ENCODE measurements around the gene ARHGEF12.

The ARHGEF12 gene

DNA sequence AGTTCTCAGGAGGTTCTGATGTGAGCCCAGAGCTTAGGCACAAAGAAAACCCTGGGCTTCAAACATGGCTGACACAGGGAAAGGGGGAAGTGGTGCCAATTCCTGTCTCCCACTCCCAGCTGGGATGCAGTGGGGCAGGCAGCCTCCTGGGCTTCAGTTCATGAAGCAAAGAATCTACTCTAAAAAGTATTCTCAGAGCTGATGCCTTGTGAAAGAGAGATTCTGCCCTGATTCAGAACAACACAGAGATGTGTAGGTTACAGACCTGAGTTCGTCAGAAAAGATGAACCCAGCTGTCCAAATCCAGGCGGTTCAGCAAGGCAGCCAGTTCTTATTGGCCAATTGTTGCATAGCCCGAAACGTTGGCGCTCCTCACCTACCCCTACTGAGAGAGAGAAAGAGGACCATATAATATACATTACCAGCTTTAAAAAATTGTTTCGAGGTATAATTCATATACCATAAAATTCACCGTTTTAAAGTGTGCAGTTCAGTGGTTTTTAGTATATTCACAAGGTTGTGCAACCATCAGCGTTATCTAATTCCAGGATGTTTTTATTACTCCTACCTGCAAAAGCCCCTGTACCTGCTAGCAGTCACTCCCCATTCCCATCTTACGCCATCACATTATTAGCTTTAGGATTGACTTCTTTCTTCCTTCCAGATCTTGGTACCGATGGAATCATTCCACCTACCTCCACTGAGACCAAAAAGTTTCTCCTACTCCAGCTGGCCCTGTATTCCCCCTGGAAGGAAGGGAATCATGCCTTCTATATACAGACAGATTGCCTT, 18.3 kb upstream of the ARHGEF12 start:
- no peak for FAIRE-seq
- no peak for DNase-seq (ENCODE audit: insufficient read length, low spot score)

DNA sequence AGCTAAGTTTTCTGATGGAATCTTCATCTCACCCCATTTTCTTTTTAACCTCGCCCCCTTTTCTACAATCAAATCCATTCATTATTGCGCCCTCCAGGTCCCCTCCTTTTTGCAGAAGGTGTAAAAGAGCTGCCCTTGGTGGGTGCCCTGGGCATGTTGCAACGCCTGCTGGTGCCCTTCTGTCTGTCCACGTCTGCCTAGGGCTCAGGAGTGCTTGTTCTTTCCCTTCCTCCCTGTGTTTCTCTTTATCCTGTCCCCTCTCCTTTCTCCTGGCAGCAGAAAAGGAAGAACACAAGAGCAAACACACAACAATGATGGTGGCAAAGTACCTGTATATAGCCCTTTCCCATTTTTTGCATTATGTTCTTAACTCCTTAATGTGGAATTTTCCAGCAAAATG, 17.3 kb upstream of the ARHGEF12 start:
- DNase-seq (ENCODE audit: insufficient read length, low spot score) (no peak), FAIRE-seq (no peak)

DNA sequence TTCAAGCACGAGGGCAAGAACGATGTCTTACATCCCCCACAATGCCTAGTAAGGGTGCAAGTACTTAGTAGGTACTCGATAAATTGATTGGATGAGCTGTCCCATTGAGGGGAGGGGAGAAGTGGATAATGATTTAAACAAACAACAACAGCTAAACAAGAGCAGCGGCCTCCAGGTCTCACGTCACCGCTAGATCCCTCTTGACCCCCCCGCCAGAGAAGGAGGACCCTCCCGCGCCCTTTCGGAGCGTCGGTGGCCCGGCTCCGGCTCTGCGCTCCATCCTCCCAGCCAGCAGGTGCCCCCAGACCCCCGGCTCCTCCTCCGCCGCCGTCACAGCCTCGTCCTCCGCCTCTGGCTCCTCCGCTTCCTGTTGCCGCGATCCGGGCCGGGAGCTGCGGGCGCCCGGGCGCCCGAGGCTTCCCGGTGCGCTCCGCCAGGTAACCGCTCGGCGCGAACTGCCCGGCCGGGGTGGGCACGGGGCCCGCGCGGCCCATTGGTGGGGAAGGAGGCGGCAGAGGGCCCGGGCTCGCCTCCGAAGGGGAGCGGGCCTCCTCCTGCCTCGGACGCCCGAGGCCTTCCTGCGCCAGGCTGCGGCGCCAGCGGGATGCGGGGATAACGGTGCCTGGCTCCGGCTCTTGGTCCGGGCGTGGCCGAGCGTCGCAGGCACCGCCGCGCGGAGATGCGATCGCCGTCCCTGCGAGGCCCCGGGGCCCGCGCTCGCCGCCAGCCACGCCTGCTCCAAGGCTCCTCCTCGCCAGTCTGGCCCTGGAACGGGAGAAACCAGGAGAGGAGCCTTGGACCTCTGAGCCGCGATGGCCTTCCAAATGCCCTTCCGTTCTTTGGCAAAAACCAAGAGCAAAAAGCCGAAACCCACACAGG, 11.0 kb upstream of the ARHGEF12 start, which contains the start of gene TLCD5:
Gene TLCD5 (plus strand): TSS at position 368 of the 879 bp plus-strand sequence. CDS start 2,143 bp downstream, outside the sequence.
- no peak for FAIRE-seq

DNA sequence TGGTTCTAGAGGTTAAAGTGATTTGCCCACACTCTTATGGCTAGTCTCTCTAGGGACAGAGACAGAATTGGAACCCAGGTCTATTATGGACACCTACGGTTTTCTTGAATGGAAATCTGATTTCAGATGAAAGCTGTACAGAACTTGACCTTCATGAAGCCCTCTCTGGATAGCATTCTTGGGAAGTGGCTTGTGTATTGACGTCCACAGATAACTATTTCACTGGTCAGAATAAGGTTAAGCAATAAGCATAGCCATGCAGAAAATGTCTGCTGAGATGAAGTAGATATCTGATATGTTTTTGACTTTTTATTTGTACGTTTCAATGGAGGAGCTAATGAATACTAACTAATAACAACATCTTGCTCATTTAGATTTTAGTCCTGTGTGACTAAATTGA, 10.0 kb upstream of the ARHGEF12 start:
- no peak for DNase-seq (ENCODE audit: insufficient read length, low spot score)
- FAIRE-seq = no peak

More for the DNA sequence above, 11.0 kb upstream of the ARHGEF12 start, which contains the start of gene TLCD5:
- no peak for DNase-seq (ENCODE audit: insufficient read length, low spot score)

DNA sequence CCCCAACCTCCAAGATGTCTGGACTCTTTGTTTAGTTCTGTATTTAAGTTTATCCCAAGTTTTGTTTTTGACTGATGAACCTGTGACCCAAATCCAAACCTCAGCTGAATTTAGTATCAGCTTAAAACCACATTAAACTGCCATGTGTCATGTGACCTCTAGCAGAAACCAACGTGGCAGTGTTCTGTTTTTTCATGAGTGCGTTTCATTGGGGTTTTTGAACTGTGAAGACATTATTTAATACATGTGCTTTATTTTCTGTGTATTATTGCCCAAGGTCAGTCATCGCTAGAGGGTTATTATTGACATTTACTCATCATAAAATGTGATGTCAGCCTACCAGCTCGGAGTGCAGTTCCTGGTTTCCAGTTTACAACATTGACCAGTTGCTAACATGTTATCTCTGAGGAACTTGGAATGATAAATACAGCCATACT, 9.3 kb upstream of the ARHGEF12 start:
- no peak for DNase-seq (ENCODE audit: insufficient read length, low spot score)
- no peak for FAIRE-seq

DNA sequence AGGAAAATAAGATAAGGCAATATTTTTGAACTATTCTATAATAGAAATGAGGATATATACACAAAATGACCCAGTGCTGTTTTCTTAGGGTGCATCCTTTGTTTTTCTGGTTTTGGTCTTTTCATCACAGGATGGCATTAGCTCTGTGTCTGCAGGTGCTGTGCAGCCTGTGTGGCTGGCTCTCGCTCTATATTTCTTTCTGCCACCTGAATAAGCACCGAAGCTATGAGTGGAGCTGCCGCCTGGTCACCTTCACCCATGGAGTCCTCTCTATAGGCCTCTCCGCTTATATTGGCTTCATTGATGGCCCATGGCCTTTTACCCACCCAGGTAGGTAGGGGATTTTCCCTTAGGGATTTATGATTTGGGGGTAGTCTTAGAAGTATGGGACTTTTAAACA, 8.9 kb upstream of the ARHGEF12 start:
- FAIRE-seq (no peak), DNase-seq (ENCODE audit: insufficient read length, low spot score) (no peak)

DNA sequence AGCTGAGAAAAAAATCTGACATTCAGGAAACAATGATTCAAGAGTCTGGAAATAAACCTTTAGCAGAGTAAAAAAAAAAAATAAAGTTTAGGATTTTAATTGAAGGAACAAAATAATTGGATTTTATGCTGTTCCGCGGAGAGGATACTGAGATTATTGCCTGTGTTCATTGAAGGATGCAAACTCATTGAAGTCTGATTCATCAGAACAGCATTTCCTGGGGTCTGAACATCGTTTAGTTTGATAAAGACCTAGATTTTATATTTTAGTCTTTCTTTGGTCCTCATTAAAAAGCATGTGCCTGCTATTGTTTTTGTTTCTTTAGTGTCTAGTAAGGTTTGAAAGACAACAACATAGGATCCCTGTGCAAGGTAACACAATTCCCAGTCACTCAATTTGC, 6.7 kb upstream of the ARHGEF12 start:
- no peak for FAIRE-seq

DNA sequence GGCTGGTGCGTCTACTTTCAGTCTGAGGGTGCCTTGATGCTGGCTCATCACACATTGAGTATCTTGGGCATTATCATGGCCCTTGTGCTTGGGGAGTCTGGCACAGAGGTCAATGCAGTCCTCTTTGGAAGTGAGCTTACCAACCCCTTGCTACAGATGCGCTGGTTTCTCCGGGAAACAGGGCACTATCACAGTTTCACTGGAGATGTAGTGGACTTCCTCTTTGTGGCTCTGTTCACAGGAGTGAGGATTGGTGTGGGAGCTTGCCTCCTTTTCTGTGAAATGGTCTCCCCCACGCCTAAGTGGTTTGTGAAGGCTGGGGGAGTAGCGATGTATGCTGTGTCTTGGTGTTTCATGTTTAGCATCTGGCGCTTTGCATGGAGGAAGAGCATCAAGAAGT, 6.2 kb upstream of the ARHGEF12 start:
- FAIRE-seq = no peak
- no peak for DNase-seq (ENCODE audit: insufficient read length, low spot score)

More for the DNA sequence above, 6.7 kb upstream of the ARHGEF12 start:
- DNase-seq (ENCODE audit: insufficient read length, low spot score) = no peak

DNA sequence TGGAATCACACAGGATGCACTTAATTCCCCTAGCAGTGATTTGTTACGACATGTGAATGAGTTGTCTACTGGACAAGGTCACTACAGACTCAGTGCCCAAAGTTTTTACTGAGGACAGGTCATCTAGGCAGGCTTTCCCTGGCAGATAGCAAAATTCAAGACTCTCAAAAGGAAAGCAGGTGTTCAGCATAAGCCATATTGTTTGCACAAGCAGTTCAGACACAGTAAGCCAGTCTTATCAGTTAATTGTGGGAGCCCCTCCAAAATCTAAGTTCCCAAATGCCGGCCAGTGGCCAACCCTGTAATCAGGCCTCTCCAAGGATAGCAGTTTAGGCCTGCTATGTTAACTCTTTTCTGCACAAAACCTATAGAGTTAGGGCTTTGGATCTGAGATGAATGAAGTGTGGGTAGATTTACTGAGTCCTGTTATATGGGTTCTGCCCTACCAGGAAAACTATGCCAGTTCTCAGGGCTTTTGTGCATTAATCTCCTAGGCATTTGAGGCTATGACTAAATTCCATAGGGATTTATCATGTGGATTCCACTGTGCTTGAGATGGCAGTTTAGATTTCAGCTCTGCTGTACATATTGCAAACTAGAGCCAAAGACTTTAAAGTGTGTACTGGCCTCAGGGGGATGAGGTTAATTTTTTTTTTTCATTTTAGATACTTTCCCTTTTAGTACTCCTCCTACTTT, 4.8 kb upstream of the ARHGEF12 start:
- FAIRE-seq = no peak
- DNase-seq (ENCODE audit: insufficient read length, low spot score) = no peak

DNA sequence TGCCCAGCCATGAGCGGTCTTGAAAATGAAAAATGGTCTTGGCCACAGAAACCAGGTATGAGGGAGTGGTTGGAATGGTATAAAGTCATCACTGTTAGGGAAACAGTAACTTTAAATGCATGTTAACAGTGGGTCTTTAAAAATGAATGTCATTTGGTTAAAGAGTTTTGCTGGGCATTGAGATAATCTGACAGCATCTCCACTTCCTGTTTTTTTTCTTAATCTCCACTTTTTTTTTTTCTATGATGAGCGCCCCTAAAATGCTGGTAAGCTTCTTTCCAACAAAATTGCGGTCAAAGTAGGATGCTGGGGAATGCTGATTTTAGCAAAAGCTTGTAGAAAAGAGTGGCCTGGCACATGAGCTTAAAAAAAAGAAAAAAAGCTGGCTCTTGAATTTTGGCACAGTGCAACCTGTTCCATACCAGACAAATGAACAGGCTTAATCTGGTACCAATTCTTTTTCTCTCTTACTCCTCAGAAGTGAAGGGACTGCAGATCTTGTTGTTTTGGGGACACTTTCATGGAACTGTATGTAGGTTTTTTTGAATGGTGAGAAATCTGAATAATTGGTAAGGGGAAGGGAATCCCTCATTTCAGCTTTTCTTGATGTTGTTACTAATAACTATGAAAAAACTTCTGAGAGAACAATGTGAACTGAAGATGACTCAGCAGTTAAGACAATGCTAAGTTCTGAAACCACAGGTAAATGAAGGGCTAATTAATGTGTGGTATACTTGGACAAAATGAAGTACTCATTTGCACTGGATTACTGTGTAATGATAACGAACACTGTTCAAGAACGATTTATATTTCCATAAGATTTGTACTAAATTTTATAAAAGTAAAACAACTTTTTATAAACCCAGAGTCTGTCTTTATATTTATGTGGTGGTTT, 3.1 kb upstream of the ARHGEF12 start:
- DNase-seq (ENCODE audit: insufficient read length, low spot score) (no peak), FAIRE-seq (no peak)

DNA sequence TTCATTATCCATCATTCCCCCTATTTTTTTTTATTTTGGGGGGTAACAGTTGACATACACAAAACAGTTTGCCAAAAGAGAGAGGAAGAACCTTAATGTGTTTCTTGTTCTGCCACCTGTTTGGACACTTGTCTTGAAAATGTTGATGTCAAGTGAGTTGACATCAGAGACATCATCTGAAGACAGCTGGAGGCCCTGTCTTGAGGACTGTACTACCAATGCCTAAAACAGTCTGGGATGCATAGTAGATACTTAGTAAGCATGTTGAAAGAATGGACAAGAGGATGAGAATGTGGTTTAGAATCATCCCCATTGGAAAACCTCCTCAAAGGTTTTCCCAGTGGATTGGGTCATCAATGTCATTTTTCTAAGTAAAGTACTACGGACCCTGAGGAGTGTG, 2.4 kb upstream of the ARHGEF12 start:
- no peak for DNase-seq (ENCODE audit: insufficient read length, low spot score)
- FAIRE-seq = no peak

DNA sequence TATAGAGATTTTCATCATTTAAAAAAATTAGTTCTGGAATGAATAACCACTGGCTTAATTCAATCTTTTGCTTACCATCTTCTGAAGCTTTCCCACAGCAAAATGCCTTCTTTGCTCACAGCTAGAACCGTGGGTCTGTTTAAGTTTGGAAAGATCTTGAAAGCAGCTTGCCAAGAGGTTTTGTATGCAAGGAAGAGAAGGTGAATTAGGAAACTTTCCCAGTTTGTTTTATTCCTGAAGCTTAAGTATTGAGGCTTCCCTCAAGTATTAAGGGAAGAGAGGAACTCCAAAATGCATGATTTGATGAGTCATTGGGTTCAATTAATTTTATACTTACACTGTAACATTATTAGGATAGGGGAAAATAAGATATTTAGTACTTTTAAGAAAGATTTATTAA, 1.9 kb upstream of the ARHGEF12 start:
- DNase-seq (ENCODE audit: insufficient read length, low spot score) (no peak), FAIRE-seq (no peak)

DNA sequence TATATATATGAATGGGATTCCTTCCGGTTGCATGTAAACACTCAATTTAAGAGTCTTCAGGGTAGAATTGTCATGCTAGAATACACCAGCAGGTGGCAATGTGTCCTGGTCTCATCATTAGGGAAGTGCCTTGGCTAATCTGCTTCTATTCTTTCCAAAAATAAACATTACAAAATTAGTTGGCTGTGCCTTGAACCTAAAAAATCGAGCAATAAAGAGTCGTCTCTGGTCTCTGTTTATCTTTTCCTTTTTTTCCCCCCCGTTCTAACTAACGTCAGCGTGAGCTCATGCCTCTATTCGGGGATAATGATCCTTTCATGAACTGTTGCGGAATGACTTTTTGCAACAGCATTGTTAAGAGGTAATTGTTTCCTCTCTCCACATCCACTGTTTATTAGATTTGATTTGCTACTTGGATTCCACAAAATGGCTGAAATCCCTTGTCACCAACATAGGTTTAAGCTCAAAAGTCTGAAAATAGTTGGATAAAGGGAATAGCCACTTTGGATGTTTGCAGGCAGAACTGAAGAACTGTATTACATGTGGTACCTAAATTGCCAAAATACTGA, 1.2 kb upstream of the ARHGEF12 start:
- DNase-seq (ENCODE audit: insufficient read length, low spot score) = peak; percentile 34
- FAIRE-seq = peak; percentile 76

DNA sequence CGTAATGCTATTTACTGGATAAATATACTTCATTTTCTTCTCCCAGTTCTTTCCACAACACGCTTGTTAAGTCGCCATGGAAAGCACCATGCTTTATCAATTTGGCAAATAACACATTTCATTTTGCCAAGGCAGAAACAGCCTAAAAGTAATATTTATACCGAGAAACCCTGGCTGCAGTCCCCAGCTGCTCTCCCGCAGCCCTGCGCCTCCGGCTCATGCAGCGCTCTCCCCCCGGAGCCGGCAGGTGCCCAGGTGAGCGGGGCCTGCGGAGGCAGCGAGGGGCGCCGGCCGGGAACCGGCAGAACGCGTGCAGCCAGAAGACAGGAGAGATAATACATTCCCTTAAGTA, 681 bp upstream of the ARHGEF12 start:
- FAIRE-seq (no peak), DNase-seq (ENCODE audit: insufficient read length, low spot score) (peak; percentile 34)

DNA sequence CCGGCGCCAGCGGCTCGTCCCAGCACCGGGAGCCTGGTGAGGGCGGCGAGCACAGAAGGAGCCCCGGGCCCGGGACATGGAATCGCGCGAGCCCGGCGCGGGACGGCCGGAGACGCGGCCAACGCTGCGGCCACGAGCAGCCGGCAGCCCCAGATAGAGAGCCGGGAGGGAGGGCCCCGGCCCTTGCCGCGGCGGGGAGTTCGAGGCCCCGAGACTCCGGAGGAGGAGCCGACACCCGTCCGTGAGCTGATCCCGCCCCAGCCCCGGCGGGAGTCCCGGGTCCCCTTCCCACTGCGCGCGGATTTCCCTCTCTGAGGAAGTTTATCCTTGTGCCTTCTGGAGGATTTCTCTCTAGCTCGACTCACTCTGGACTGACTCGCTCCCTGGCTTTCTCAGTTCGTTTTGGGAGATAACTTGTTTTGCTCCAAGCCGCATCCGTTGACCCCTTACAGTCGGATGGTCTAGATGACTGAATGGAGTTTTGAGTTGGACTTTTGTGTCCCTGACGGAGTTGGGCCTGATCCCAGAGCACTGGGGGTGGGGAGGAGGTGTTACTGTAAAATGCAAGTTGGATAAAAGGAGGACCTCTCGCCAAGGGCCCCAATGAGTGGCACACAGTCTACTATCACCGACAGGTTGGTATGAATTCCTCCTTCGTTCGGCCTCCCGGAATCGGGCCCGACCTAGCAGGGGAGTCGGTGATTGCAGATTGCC, 585 bp downstream of the ARHGEF12 start:
- no peak for DNase-seq (ENCODE audit: insufficient read length, low spot score)
- peak; percentile 78 for FAIRE-seq

DNA sequence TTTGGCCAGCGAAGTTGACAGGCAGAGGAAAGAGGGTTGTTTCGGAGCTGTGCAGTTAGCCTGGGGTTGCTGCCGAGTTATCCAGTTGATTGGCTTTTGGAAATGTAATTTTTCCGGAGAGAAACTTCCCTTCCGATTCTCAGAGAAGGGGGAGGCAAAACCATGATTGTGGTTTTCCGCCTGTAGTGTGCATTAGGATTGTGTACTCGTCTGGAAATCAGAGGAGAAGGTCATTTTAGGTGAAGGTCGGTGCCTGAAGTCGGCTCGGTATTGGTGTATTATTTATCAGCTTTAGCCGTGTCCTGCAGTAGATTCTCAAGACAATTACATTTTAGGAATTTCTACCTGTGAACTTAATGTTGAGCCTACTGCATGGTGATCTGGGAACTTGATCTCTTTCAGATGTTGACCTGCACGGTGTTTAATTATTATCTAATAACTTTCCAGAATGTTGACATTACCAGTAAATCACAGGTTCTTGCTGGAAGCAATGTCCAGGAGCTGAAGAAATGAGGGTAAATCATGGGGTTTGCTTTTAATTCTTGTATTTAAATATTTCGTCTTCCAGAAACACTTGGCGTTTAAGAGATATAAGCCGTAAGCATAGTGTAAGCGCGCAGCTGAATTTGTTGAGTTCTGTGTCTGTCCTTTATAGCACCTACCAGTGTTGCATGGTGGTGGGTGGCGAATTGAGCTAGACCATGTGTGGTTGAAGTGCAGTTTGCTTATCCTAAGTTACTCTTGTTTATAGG, 1.3 kb downstream of the ARHGEF12 start:
- FAIRE-seq (peak; percentile 39), DNase-seq (ENCODE audit: insufficient read length, low spot score) (no peak)

DNA sequence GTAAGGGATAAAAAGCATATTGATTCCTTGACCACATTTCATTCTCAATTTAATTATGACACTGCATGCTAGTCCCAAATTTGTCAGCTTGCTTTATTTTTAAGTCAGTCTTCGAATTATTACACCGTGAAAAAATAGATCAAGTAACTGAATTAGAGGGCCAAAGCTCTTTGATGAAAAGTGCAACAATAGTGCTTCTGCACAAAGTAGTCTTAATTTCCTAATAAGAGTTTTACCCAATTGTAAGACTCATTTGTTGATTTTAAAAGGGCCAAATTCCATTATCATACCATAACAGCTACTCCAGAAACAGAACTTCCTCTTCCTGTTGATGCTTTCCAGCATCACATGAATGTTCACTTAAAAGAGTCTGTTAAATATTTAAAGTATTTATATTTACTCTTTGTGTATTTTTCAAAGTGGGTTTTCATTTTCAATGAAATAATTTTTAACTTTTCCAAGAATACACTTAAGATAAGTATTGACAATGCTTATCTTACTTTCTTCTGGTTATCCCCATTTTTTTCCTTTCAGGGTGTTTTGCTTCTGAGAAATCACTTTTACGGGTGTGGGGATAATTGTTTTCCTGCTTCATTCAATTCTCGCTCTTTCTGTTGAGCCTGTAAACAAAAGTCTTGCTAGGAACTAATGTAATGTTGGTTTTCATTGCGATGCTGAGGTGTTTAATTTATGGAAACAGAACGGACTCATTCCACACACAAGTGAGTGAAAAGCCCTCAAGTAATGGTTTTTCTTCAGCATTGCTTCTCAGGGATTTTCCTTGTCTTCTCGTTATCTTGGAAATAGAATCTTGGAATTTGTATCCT, 2.1 kb downstream of the ARHGEF12 start:
- DNase-seq (ENCODE audit: insufficient read length, low spot score) = no peak
- FAIRE-seq = no peak

Data from GM19239 (cell line).